Stimulated activated CD4-positive, alpha-beta T cell treated with anti-CD3 and anti-CD28 coated beads, Interleukin-12 subunit alpha, Interleukin-12 subunit beta, amount 100 ng/mL, for 48 hours (primary cell): Measurements from ENCODE around the gene AUTS2.

Source experiments
- DNase-seq, 3 donors: peaks; one replicate each; pipeline ENCODE4 v3.0.0-alpha.2; 2020; ENCODE audit warnings: low read depth in 2 of 3, low spot score in 1 of 3

The AUTS2 gene

GRCh38 chr7:69622960-69623359 is 24.7 kb downstream of the AUTS2 start:
- DNase-seq = no peak

- no peak for DNase-seq
Observed at GRCh38 chr7:69624435-69625230, 26.4 kb downstream of the AUTS2 start.

GRCh38 chr7:69625238-69625637 is 27.0 kb downstream of the AUTS2 start:
- DNase-seq = no peak

GRCh38 chr7:69625798-69626197 is 27.5 kb downstream of the AUTS2 start:
- DNase-seq = no peak

- no peak for DNase-seq
Observed at GRCh38 chr7:69630292-69630691, 32.0 kb downstream of the AUTS2 start.

- DNase-seq = no peak
Observed at GRCh38 chr7:69631131-69631530, 32.9 kb downstream of the AUTS2 start.

- no peak for DNase-seq
Observed at GRCh38 chr7:69632280-69632679, 34.0 kb downstream of the AUTS2 start.

GRCh38 chr7:69633122-69633831 is 35.0 kb downstream of the AUTS2 start:
- DNase-seq = no peak

GRCh38 chr7:69635555-69636185 is 37.4 kb downstream of the AUTS2 start:
- DNase-seq = no peak

- no peak for DNase-seq
Observed at GRCh38 chr7:69638674-69639073, 40.4 kb downstream of the AUTS2 start.

GRCh38 chr7:69640216-69640615 is 41.9 kb downstream of the AUTS2 start:
- no peak for DNase-seq

GRCh38 chr7:69640925-69641594 is 42.8 kb downstream of the AUTS2 start:
- no peak for DNase-seq

- no peak for DNase-seq
Observed at GRCh38 chr7:69643265-69643664, 45.0 kb downstream of the AUTS2 start.

- DNase-seq = no peak
Observed at GRCh38 chr7:69643708-69644445, 45.6 kb downstream of the AUTS2 start.

- DNase-seq = no peak
Observed at GRCh38 chr7:69645683-69646082, 47.4 kb downstream of the AUTS2 start.

- no peak for DNase-seq
Observed at GRCh38 chr7:69651101-69651590, 52.9 kb downstream of the AUTS2 start.

GRCh38 chr7:69652947-69653701 is 54.8 kb downstream of the AUTS2 start:
- no peak for DNase-seq

GRCh38 chr7:69653806-69654205 is 55.5 kb downstream of the AUTS2 start:
- no peak for DNase-seq

- DNase-seq = no peak
Observed at GRCh38 chr7:69654381-69654780, 56.1 kb downstream of the AUTS2 start.
